Gastroesophageal sphincter (tissue), 4 donors: ENCODE data around the gene AGBL1. TPM values are rescaled to one million over a fixed set of nuclear protein-coding genes. Genes with fewer than 3 reads are reported as not detected.

Source experiments
- ATAC-seq: fragments of 150-250 bp; one replicate; pipeline ENCODE4 v1.9.1; 2016; ENCODE audit warnings: mild to moderate bottlenecking, moderate library complexity
- H3K27ac ChIP-seq, 4 donors: fragments of 200-600 bp; sonication (generic) in 3 of 4; 1 replicate in 3 of 4; 2 replicates in 1 of 4; pipeline ENCODE4 v1.5.1; 2016 to 2019
- H3K27me3 ChIP-seq: fragments of 200-600 bp; sonication (generic); one replicate; pipeline ENCODE4 v1.5.1; 2019
- H3K36me3 ChIP-seq, 2 donors: fragments of 200-600 bp; sonication (generic); one replicate each; pipeline ENCODE4 v1.5.1; 2019; ENCODE audit warnings: control low read depth in 1 of 2
- H3K4me1 ChIP-seq, 3 donors: fragments of 200-600 bp; sonication (generic); 1 replicate in 2 of 3; 2 replicates in 1 of 3; pipeline ENCODE4 v1.5.1; 2016 to 2019; ENCODE audit warnings: control low read depth in 2 of 3
- H3K4me3 ChIP-seq, 2 donors: fragments of 200-600 bp; sonication (generic); one replicate each; pipeline ENCODE4 v1.5.1; 2019; ENCODE audit warnings: mild to moderate bottlenecking in 1 of 2, moderate library complexity in 1 of 2
- H3K9me3 ChIP-seq, 3 donors: fragments of 200-600 bp; sonication (generic); one replicate each; pipeline ENCODE4 v1.5.1; 2017 to 2019; ENCODE audit warnings: control low read depth in 2 of 3
- EP300 ChIP-seq: sonication (generic); formaldehyde crosslinking; IDR thresholded peaks from one replicate; pipeline ENCODE4 v1.6.1; 2017; ENCODE audit warnings: antibody characterized with exemption, mild to moderate bottlenecking
- POLR2A ChIP-seq, 2 donors: fragments of 450-650 bp; IDR thresholded peaks; one replicate each; pipeline ENCODE4 v1.6.1; 2017; ENCODE audit warnings: antibody characterized with exemption in 2 of 2, mild to moderate bottlenecking in 2 of 2, moderate library complexity in 1 of 2
- POLR2AphosphoS5 ChIP-seq: sonication (generic); formaldehyde crosslinking; IDR thresholded peaks from one replicate; pipeline ENCODE4 v1.6.1; 2017; ENCODE audit warnings: antibody characterized with exemption
- WGBS, 2 donors: methylation state at CpG; one replicate each; pipeline ENCODE4 v1.1.5; 2018; ENCODE audit warnings: low coverage in 1 of 2; 5-methylcytosine and 5-hydroxymethylcytosine counted together
- total RNA-seq, 4 donors: library from RNA; depleted of rRNA; stranded (reverse); fragments of >200 nt; gene quantifications; one replicate each; pipeline ENCODE4 v1.1.0, GENCODE V29; 2016
- TF ChIP-seq, protein P1 (sequence below), 4 experiments: fragments of 200-600 bp in 2 of 4; fragments of 450-650 bp in 2 of 4; sonication (generic) in 1 of 4; IDR thresholded peaks; one replicate each; pipeline ENCODE4 v1.5.1; 2017 to 2019; ENCODE audit warnings: antibody characterized with exemption in 4 of 4, mild to moderate bottlenecking in 2 of 4, moderate library complexity in 2 of 4

AGBL1 gene
- total RNA-seq, 4 donors from 2014 or later, result 0.12 to 0.13 TPM; not detected in 2

DNA sequence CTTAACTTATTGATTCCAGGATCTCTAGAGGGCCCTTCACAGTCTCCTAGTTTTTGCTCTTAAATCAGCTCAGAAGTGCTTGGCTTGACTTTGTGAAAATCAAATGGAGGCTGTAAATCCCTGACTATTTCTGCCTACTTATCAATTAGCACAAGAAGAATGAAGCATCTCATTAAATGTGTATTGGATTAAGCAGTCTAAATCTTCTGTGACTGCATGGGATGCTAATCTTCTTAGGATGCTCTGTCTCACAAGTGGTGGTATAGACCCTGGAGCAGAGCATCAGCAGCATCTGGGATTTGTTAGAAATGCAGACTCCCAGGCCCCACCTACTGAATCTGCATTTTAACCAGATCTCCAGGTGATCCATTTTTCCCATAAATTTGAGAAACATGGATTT, 488.7 kb downstream of the AGBL1 start:
- H3K27me3 ChIP-seq, result peaks cover 7% of the 10 kb centered on the region
- H3K27ac ChIP-seq, result no peak overlapping the region
- H3K9me3 ChIP-seq, result peaks cover 0 to 7% (median 0%) of the 10 kb centered on the region in 3 donors
- H3K4me1 ChIP-seq, result no peaks in the 10 kb centered on the region
- no peak overlapping the region for H3K4me3 ChIP-seq
- TF ChIP-seq EP300 (no peak), POLR2AphosphoS5 (no peak), POLR2A (IDR thresholded peaks at IDR 0.05) (no peak)
- TF ChIP-seq, protein P1, sequence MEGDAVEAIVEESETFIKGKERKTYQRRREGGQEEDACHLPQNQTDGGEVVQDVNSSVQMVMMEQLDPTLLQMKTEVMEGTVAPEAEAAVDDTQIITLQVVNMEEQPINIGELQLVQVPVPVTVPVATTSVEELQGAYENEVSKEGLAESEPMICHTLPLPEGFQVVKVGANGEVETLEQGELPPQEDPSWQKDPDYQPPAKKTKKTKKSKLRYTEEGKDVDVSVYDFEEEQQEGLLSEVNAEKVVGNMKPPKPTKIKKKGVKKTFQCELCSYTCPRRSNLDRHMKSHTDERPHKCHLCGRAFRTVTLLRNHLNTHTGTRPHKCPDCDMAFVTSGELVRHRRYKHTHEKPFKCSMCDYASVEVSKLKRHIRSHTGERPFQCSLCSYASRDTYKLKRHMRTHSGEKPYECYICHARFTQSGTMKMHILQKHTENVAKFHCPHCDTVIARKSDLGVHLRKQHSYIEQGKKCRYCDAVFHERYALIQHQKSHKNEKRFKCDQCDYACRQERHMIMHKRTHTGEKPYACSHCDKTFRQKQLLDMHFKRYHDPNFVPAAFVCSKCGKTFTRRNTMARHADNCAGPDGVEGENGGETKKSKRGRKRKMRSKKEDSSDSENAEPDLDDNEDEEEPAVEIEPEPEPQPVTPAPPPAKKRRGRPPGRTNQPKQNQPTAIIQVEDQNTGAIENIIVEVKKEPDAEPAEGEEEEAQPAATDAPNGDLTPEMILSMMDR (IDR thresholded peaks at IDR 0.05), result no peak
- ATAC-seq, result no peak
- H3K36me3 ChIP-seq, result no peaks in the 10 kb centered on the region

DNA sequence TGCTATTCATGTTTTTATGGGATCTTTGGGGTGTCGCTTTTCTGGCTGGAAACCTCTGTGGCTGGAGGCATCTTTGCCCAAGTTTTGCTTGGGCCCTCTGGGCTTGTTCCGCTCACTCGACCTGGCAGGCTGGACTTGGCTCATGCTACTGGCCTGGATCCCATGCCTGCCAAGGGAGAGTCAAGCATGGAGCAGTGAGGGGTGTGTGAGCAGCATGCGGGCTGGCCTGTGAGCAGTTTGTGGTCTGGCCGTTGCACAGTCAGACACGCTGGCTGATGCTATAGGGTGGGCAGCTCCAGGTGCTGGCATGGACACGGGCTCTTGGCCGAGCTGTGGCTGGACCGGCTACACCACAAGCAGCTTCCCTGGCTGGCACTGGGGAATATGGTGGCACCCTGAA, 491.1 kb downstream of the AGBL1 start:
- 80% methylated on average over 1 of the region's 9 CpGs; no CpG with 5 or more reads in 1 of the 2 donors for WGBS, 2 donors
- ATAC-seq, result no peak
- H3K4me3 ChIP-seq, result no peak overlapping the region
- no peaks in the 10 kb centered on the region for H3K9me3 ChIP-seq
- peaks cover 7% of the 10 kb centered on the region for H3K27me3 ChIP-seq
- H3K36me3 ChIP-seq, result no peaks in the 10 kb centered on the region
- H3K4me1 ChIP-seq, result no peaks in the 10 kb centered on the region
- no peak for TF ChIP-seq POLR2AphosphoS5
- TF ChIP-seq EP300, result no peak
- TF ChIP-seq, protein P1 (IDR thresholded peaks at IDR 0.05), result no peak
- no peak for TF ChIP-seq POLR2A (IDR thresholded peaks at IDR 0.05)
- no peak overlapping the region for H3K27ac ChIP-seq

DNA sequence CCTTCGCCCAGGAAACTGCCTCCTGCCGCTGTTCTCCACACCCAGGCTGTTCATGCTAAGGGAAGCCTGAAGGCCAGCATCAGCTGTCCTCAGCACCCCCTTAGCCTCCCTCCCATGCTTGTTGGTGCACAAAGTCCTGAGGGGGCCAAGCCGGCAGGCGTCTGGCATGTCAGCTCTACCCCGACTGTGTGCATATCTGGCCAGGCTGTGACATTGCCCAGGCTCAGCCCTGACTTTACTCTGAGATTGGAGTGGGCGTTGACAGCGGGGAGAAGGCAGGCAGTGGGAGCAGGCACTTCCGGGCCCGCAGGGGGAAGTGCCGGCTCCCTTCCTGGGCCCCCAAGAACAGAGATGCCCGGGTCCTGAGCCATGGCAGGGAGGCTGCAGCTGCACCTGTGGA, 492.2 kb downstream of the AGBL1 start:
- no peak overlapping the region for H3K4me3 ChIP-seq
- H3K27ac ChIP-seq, result no peak overlapping the region
- ATAC-seq, result no peak
- no CpG with 5 or more reads among the region's 11 CpGs for WGBS, 2 donors
- no peaks in the 10 kb centered on the region for H3K9me3 ChIP-seq
- no peaks in the 10 kb centered on the region for H3K4me1 ChIP-seq
- H3K36me3 ChIP-seq, result no peaks in the 10 kb centered on the region
- peaks cover 7% of the 10 kb centered on the region for H3K27me3 ChIP-seq
- no peak for TF ChIP-seq POLR2A (IDR thresholded peaks at IDR 0.05)
- TF ChIP-seq POLR2AphosphoS5, result no peak
- TF ChIP-seq EP300, result no peak
- TF ChIP-seq, protein P1 (IDR thresholded peaks at IDR 0.05), result no peak

DNA sequence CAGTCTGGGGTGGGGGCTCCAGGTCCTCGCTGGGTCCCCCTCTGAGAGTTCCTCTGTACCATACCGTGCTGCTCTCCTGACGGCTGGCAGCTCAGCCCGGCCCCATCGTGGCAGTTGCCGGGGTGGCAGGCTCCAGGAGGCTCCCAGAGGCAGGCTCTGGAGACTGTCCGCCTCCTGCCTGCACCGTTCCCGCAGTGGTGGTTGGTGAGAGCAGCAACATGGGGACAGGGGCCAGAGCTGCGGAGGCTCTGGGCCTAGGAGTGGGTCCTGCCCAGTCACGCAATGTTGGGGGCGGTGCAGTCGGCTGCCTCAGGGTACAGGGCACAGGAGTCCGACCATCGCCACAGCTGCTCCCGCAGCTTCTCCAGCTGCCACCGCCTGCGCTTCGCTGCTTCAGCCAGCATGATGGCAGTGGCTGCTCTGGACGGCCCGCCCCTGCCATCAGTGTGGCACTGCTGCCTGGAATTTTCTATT, 492.7 kb downstream of the AGBL1 start:
- Histone ChIP-seq H3K27ac (no peak overlapping the region), H3K9me3 (no peaks in the 10 kb centered on the region), H3K4me1 (no peaks in the 10 kb centered on the region), H3K27me3 (peaks cover 7% of the 10 kb centered on the region), H3K36me3 (no peaks in the 10 kb centered on the region), H3K4me3 (no peak overlapping the region)
- ATAC-seq, result no peak
- no peak for TF ChIP-seq POLR2AphosphoS5
- TF ChIP-seq POLR2A (IDR thresholded peaks at IDR 0.05), result no peak
- TF ChIP-seq, protein P1 (IDR thresholded peaks at IDR 0.05), result no peak
- no peak for TF ChIP-seq EP300
- WGBS, 2 donors, result 93% methylated on average over 6 of the region's 21 CpGs; no CpG with 5 or more reads in 1 of the 2 donors

DNA sequence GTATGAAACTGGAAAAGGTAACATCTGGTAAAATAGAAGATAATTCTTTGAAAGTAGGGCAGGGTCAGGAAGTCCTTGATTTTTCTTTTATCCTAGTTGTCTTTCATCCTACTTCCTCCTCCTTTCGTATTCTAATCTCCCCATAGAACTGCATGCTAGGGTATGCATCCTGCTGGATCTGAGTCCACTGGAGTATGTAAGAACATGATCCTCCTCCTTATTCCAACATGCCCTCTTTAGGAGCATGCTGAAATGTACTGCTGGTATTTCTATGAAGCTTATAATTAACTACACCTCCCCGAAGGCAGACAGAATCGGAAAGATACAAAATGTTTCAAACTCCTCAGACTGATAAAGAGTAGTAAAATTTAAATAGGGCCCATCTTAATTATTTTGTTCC, 493.8 kb downstream of the AGBL1 start:
- no peak overlapping the region for H3K27ac ChIP-seq
- TF ChIP-seq POLR2A (IDR thresholded peaks at IDR 0.05), result no peak
- TF ChIP-seq, protein P1 (IDR thresholded peaks at IDR 0.05), result no peak
- no peak for TF ChIP-seq POLR2AphosphoS5
- TF ChIP-seq EP300, result no peak
- WGBS, 2 donors, result 65 to 77% methylated on average over 3 of the region's 3 CpGs
- H3K4me3 ChIP-seq, result no peak overlapping the region
- no peaks in the 10 kb centered on the region for H3K4me1 ChIP-seq
- no peak for ATAC-seq
- peaks cover 16% of the 10 kb centered on the region for H3K27me3 ChIP-seq
- no peaks in the 10 kb centered on the region for H3K9me3 ChIP-seq
- no peaks in the 10 kb centered on the region for H3K36me3 ChIP-seq
